ENCODE data around the gene WDFY3. TPM values are rescaled to one million over a fixed set of nuclear protein-coding genes. Genes with fewer than 3 reads are reported as not detected.

WDFY3 gene
- total RNA-seq, 2 experiments from 2014 or later: 0.62 to 0.89 TPM

- Mint-ChIP-seq H3K9me3 (no peaks in the 10 kb centered on the region), H3K4me1 (no peaks in the 10 kb centered on the region), H3K36me3 (ENCODE audit: low read depth) (no peaks in the 10 kb centered on the region), H3K27me3 (peaks cover 1% of the 10 kb centered on the region), H3K4me3 (no peak overlapping the region), H3K27ac (no peak overlapping the region)
- CTCF ChIA-PET: interaction anchor here (1.2 kb wide), 1 partner anchor 9 kb away, joined by 4 read pairs; no protein-coding TSS in a partner anchor
- POLR2A ChIA-PET: no interaction called here
- no peak for DNase-seq
These were observed 199.3 kb downstream of the WDFY3 start for GRCh38 chr4:84767168-84767567.

GRCh38 chr4:84753321-84753972 is 213.0 kb downstream of the WDFY3 start:
- DNase-seq: no peak
- ChIA-PET POLR2A (no interaction called here), CTCF (no interaction called here)
- H3K4me1 Mint-ChIP-seq: no peaks in the 10 kb centered on the region
- no peak overlapping the region for H3K4me3 Mint-ChIP-seq
- H3K27me3 Mint-ChIP-seq: peaks cover 5% of the 10 kb centered on the region
- H3K9me3 Mint-ChIP-seq: no peaks in the 10 kb centered on the region
- no peak overlapping the region for H3K27ac Mint-ChIP-seq
- H3K36me3 Mint-ChIP-seq (ENCODE audit: low read depth): no peaks in the 10 kb centered on the region

GRCh38 chr4:84751707-84752106 is 214.8 kb downstream of the WDFY3 start:
- Mint-ChIP-seq H3K9me3 (no peaks in the 10 kb centered on the region), H3K4me3 (no peak overlapping the region), H3K27ac (no peak overlapping the region), H3K27me3 (peaks cover 5% of the 10 kb centered on the region), H3K4me1 (no peaks in the 10 kb centered on the region), H3K36me3 (ENCODE audit: low read depth) (no peaks in the 10 kb centered on the region)
- CTCF ChIA-PET: interaction anchor here (0.6 to 0.7 kb wide), 2 partner anchors 435 to 1378 kb away, joined by 3 read pairs; no protein-coding TSS in a partner anchor
- POLR2A ChIA-PET: no interaction called here
- DNase-seq: no peak

- Mint-ChIP-seq H3K4me1 (no peaks in the 10 kb centered on the region), H3K27ac (no peak overlapping the region), H3K27me3 (peaks cover 5% of the 10 kb centered on the region), H3K9me3 (no peaks in the 10 kb centered on the region), H3K36me3 (ENCODE audit: low read depth) (no peaks in the 10 kb centered on the region), H3K4me3 (no peak overlapping the region)
- ChIA-PET CTCF (interaction anchor here (1.5 kb wide), 1 partner anchor 220 kb away, joined by 3 read pairs; no protein-coding TSS in a partner anchor), POLR2A (no interaction called here)
- no peak for DNase-seq
These were observed 215.6 kb downstream of the WDFY3 start for GRCh38 chr4:84750960-84751283.

- Mint-ChIP-seq H3K27ac (no peak overlapping the region), H3K4me3 (no peak overlapping the region), H3K4me1 (no peaks in the 10 kb centered on the region), H3K27me3 (peaks cover 5% of the 10 kb centered on the region), H3K9me3 (no peaks in the 10 kb centered on the region), H3K36me3 (ENCODE audit: low read depth) (no peaks in the 10 kb centered on the region)
- ChIA-PET POLR2A (no interaction called here), CTCF (interaction anchor here (0.7 to 1.5 kb wide), 2 partner anchors 127 to 221 kb away, joined by 3 read pairs; no protein-coding TSS in a partner anchor)
- DNase-seq: no peak
These were observed 216.1 kb downstream of the WDFY3 start for GRCh38 chr4:84750260-84750959.

- H3K9me3 Mint-ChIP-seq: no peaks in the 10 kb centered on the region
- no peaks in the 10 kb centered on the region for H3K4me1 Mint-ChIP-seq
- DNase-seq: no peak
- CTCF ChIA-PET: no interaction called here
- peaks cover 6% of the 10 kb centered on the region for H3K27me3 Mint-ChIP-seq
- no peak overlapping the region for H3K4me3 Mint-ChIP-seq
- POLR2A ChIA-PET: no interaction called here
- no peaks in the 10 kb centered on the region for H3K36me3 Mint-ChIP-seq (ENCODE audit: low read depth)
- no peak overlapping the region for H3K27ac Mint-ChIP-seq
These were observed 226.4 kb downstream of the WDFY3 start for GRCh38 chr4:84740057-84740456.

GRCh38 chr4:84738622-84739021 is 227.9 kb downstream of the WDFY3 start:
- Mint-ChIP-seq H3K27me3 (peaks cover 6% of the 10 kb centered on the region), H3K27ac (no peak overlapping the region), H3K4me3 (no peak overlapping the region), H3K36me3 (ENCODE audit: low read depth) (no peaks in the 10 kb centered on the region), H3K9me3 (no peaks in the 10 kb centered on the region), H3K4me1 (no peaks in the 10 kb centered on the region)
- POLR2A ChIA-PET: no interaction called here
- no peak for DNase-seq
- CTCF ChIA-PET: interaction anchor here (0.7 kb wide), 1 partner anchor 498 kb away, joined by 3 read pairs; no protein-coding TSS in a partner anchor

GRCh38 chr4:84737656-84738055 is 228.8 kb downstream of the WDFY3 start:
- POLR2A ChIA-PET: no interaction called here
- CTCF ChIA-PET: no interaction called here

GRCh38 chr4:84734037-84734436 is 232.5 kb downstream of the WDFY3 start:
- ChIA-PET POLR2A (no interaction called here), CTCF (no interaction called here)
- no peaks in the 10 kb centered on the region for H3K36me3 Mint-ChIP-seq (ENCODE audit: low read depth)
- no peak overlapping the region for H3K4me3 Mint-ChIP-seq
- no peaks in the 10 kb centered on the region for H3K9me3 Mint-ChIP-seq
- H3K27me3 Mint-ChIP-seq: no peaks in the 10 kb centered on the region
- H3K4me1 Mint-ChIP-seq: no peaks in the 10 kb centered on the region
- no peak for DNase-seq
- no peak overlapping the region for H3K27ac Mint-ChIP-seq

More at GRCh38 chr4:84737656-84738055, 228.8 kb downstream of the WDFY3 start:
- H3K4me1 Mint-ChIP-seq: no peaks in the 10 kb centered on the region
- H3K4me3 Mint-ChIP-seq: no peak overlapping the region
- peaks cover 6% of the 10 kb centered on the region for H3K27me3 Mint-ChIP-seq
- DNase-seq: no peak
- H3K27ac Mint-ChIP-seq: no peak overlapping the region
- no peaks in the 10 kb centered on the region for H3K9me3 Mint-ChIP-seq
- no peaks in the 10 kb centered on the region for H3K36me3 Mint-ChIP-seq (ENCODE audit: low read depth)

- Mint-ChIP-seq H3K36me3 (ENCODE audit: low read depth) (no peaks in the 10 kb centered on the region), H3K9me3 (no peaks in the 10 kb centered on the region), H3K27me3 (no peaks in the 10 kb centered on the region), H3K4me1 (no peaks in the 10 kb centered on the region), H3K27ac (no peak overlapping the region), H3K4me3 (no peak overlapping the region)
- no peak for DNase-seq
- ChIA-PET POLR2A (no interaction called here), CTCF (no interaction called here)
These were observed 233.0 kb downstream of the WDFY3 start for GRCh38 chr4:84733343-84734033.

GRCh38 chr4:84730375-84730774 is 236.1 kb downstream of the WDFY3 start:
- CTCF ChIA-PET: no interaction called here
- Mint-ChIP-seq H3K4me3 (no peak overlapping the region), H3K9me3 (no peaks in the 10 kb centered on the region), H3K4me1 (peaks cover 5% of the 10 kb centered on the region), H3K36me3 (ENCODE audit: low read depth) (no peaks in the 10 kb centered on the region), H3K27me3 (no peaks in the 10 kb centered on the region), H3K27ac (no peak overlapping the region)
- POLR2A ChIA-PET: no interaction called here
- no peak for DNase-seq

- H3K27ac Mint-ChIP-seq: no peak overlapping the region
- DNase-seq: no peak
- peaks cover 2% of the 10 kb centered on the region for H3K27me3 Mint-ChIP-seq
- H3K4me3 Mint-ChIP-seq: no peak overlapping the region
- H3K36me3 Mint-ChIP-seq (ENCODE audit: low read depth): no peaks in the 10 kb centered on the region
- H3K9me3 Mint-ChIP-seq: no peaks in the 10 kb centered on the region
- peaks cover 5% of the 10 kb centered on the region for H3K4me1 Mint-ChIP-seq
- ChIA-PET POLR2A (no interaction called here), CTCF (no interaction called here)
These were observed 239.0 kb downstream of the WDFY3 start for GRCh38 chr4:84727491-84727890.

- Mint-ChIP-seq H3K9me3 (no peaks in the 10 kb centered on the region), H3K27ac (no peak overlapping the region), H3K36me3 (ENCODE audit: low read depth) (no peaks in the 10 kb centered on the region), H3K4me1 (peaks cover 5% of the 10 kb centered on the region), H3K4me3 (no peak overlapping the region), H3K27me3 (peaks cover 2% of the 10 kb centered on the region)
- ChIA-PET CTCF (interaction anchor here (0.6 kb wide), 1 partner anchor 235 kb away, joined by 3 read pairs; no protein-coding TSS in a partner anchor), POLR2A (no interaction called here)
- DNase-seq: no peak
These were observed 240.1 kb downstream of the WDFY3 start for GRCh38 chr4:84726356-84726755.
